ENCODE data around the gene TPSB2. TPM values are rescaled to one million over a fixed set of nuclear protein-coding genes. Genes with fewer than 3 reads are reported as not detected.
"Not testable (repeated sequence)": the region's sequence is repeated elsewhere in the genome, so short reads cannot be mapped to it uniquely, and the experiment has no call there.

TPSB2 gene
- total RNA-seq, 1 donor from 2014 or later, result not detected

GRCh38 chr16:1245452-1246020, 15.6 kb upstream of the TPSB2 start:
- no peaks in the 10 kb centered on the region for H3K36me3 Mint-ChIP-seq (ENCODE audit: low read depth, unreplicated experiment)
- H3K4me1 Mint-ChIP-seq (ENCODE audit: unreplicated experiment), result peaks cover 3% of the 10 kb centered on the region
- no peak for DNase-seq (ENCODE audit: low spot score)
- peaks cover 5% of the 10 kb centered on the region for H3K27me3 Mint-ChIP-seq (ENCODE audit: unreplicated experiment)
- no peak overlapping the region for H3K27ac Mint-ChIP-seq (ENCODE audit: unreplicated experiment)
- TF ChIP-seq CTCF (IDR thresholded peaks at IDR 0.05; ENCODE audit: unreplicated experiment), result no peak
- no peak overlapping the region for H3K4me3 Mint-ChIP-seq (ENCODE audit: unreplicated experiment)
- H3K9me3 Mint-ChIP-seq (ENCODE audit: unreplicated experiment), result no peaks in the 10 kb centered on the region

- H3K27me3 Mint-ChIP-seq (ENCODE audit: unreplicated experiment), result peaks cover 5% of the 10 kb centered on the region
- no peak for DNase-seq (ENCODE audit: low spot score)
- no peaks in the 10 kb centered on the region for H3K36me3 Mint-ChIP-seq (ENCODE audit: low read depth, unreplicated experiment)
- TF ChIP-seq CTCF (IDR thresholded peaks at IDR 0.05; ENCODE audit: unreplicated experiment), result no peak
- H3K9me3 Mint-ChIP-seq (ENCODE audit: unreplicated experiment), result no peaks in the 10 kb centered on the region
- peaks cover 3% of the 10 kb centered on the region for H3K4me1 Mint-ChIP-seq (ENCODE audit: unreplicated experiment)
- no peak overlapping the region for H3K4me3 Mint-ChIP-seq (ENCODE audit: unreplicated experiment)
- no peak overlapping the region for H3K27ac Mint-ChIP-seq (ENCODE audit: unreplicated experiment)
These were observed 14.9 kb upstream of the TPSB2 start for GRCh38 chr16:1244881-1245280.

- not testable (repeated sequence) for H3K4me1 Mint-ChIP-seq (ENCODE audit: unreplicated experiment); H3K9me3 Mint-ChIP-seq (ENCODE audit: unreplicated experiment); DNase-seq (ENCODE audit: low spot score); H3K36me3 Mint-ChIP-seq (ENCODE audit: low read depth, unreplicated experiment); H3K27me3 Mint-ChIP-seq (ENCODE audit: unreplicated experiment); H3K27ac Mint-ChIP-seq (ENCODE audit: unreplicated experiment); H3K4me3 Mint-ChIP-seq (ENCODE audit: unreplicated experiment)
These were observed 14.2 kb upstream of the TPSB2 start for GRCh38 chr16:1243907-1244850.

GRCh38 chr16:1243363-1243762, 13.4 kb upstream of the TPSB2 start:
- not testable (repeated sequence) for H3K4me3 Mint-ChIP-seq (ENCODE audit: unreplicated experiment); H3K4me1 Mint-ChIP-seq (ENCODE audit: unreplicated experiment); H3K27me3 Mint-ChIP-seq (ENCODE audit: unreplicated experiment); H3K9me3 Mint-ChIP-seq (ENCODE audit: unreplicated experiment); H3K27ac Mint-ChIP-seq (ENCODE audit: unreplicated experiment); H3K36me3 Mint-ChIP-seq (ENCODE audit: low read depth, unreplicated experiment)
- DNase-seq (ENCODE audit: low spot score), result peak; percentile 2

- H3K27ac Mint-ChIP-seq (ENCODE audit: unreplicated experiment); H3K4me3 Mint-ChIP-seq (ENCODE audit: unreplicated experiment); DNase-seq (ENCODE audit: low spot score); H3K4me1 Mint-ChIP-seq (ENCODE audit: unreplicated experiment); H3K9me3 Mint-ChIP-seq (ENCODE audit: unreplicated experiment); H3K36me3 Mint-ChIP-seq (ENCODE audit: low read depth, unreplicated experiment); H3K27me3 Mint-ChIP-seq (ENCODE audit: unreplicated experiment): not testable (repeated sequence)
These were observed 11.1 kb upstream of the TPSB2 start for GRCh38 chr16:1241081-1241480.

- not testable (repeated sequence) for DNase-seq (ENCODE audit: low spot score); H3K27me3 Mint-ChIP-seq (ENCODE audit: unreplicated experiment); H3K4me1 Mint-ChIP-seq (ENCODE audit: unreplicated experiment); H3K36me3 Mint-ChIP-seq (ENCODE audit: low read depth, unreplicated experiment); H3K4me3 Mint-ChIP-seq (ENCODE audit: unreplicated experiment); H3K9me3 Mint-ChIP-seq (ENCODE audit: unreplicated experiment); H3K27ac Mint-ChIP-seq (ENCODE audit: unreplicated experiment)
These were observed 10.5 kb upstream of the TPSB2 start, which contains the start of gene TPSAB1 for GRCh38 chr16:1240436-1240835. TPSAB1 (plus strand) TSS chr16:1240705; CDS start chr16:1240939, 234 bp downstream.

- not testable (repeated sequence) for H3K36me3 Mint-ChIP-seq (ENCODE audit: low read depth, unreplicated experiment); H3K27me3 Mint-ChIP-seq (ENCODE audit: unreplicated experiment)
These were observed 9.6 kb upstream of the TPSB2 start for GRCh38 chr16:1239575-1239974.

GRCh38 chr16:1238909-1239308, 8.9 kb upstream of the TPSB2 start:
- DNase-seq (ENCODE audit: low spot score); H3K4me1 Mint-ChIP-seq (ENCODE audit: unreplicated experiment); H3K36me3 Mint-ChIP-seq (ENCODE audit: low read depth, unreplicated experiment); H3K9me3 Mint-ChIP-seq (ENCODE audit: unreplicated experiment); H3K27me3 Mint-ChIP-seq (ENCODE audit: unreplicated experiment); H3K4me3 Mint-ChIP-seq (ENCODE audit: unreplicated experiment): not testable (repeated sequence)
- peak overlapping the region; percentile 2 for H3K27ac Mint-ChIP-seq (ENCODE audit: unreplicated experiment)

More at GRCh38 chr16:1239575-1239974, 9.6 kb upstream of the TPSB2 start:
- not testable (repeated sequence) for DNase-seq (ENCODE audit: low spot score); H3K4me3 Mint-ChIP-seq (ENCODE audit: unreplicated experiment); H3K9me3 Mint-ChIP-seq (ENCODE audit: unreplicated experiment); H3K27ac Mint-ChIP-seq (ENCODE audit: unreplicated experiment); H3K4me1 Mint-ChIP-seq (ENCODE audit: unreplicated experiment)

Data from endothelial cell (in vitro differentiated cells).